Fibroblast of lung (primary cell): ENCODE measurements around the gene NATD1. TPM values are rescaled to one million over a fixed set of nuclear protein-coding genes. Genes with fewer than 3 reads are reported as not detected.

ENCODE experiments used
- DNase-seq, 2 donors: peaks; one replicate each; pipeline versions ENCODE4 v3.0.0 to v3.0.0-alpha.2; 2010; ENCODE audit warnings: low read depth in 2 of 2
- H2AFZ ChIP-seq: 2 replicates; pipeline ENCODE4 v1.5.1; 2012; ENCODE audit warnings: low read length, control low read depth, inconsistent platforms
- H3K27ac ChIP-seq: 2 replicates; pipeline ENCODE4 v1.5.1; 2011; ENCODE audit warnings: low read length, control low read depth; ENCODE audit not compliant: insufficient read depth
- H3K27me3 ChIP-seq: 2 replicates; pipeline ENCODE4 v1.5.1; 2011; ENCODE audit warnings: mild to moderate bottlenecking, low read length; ENCODE audit not compliant: control insufficient read depth, insufficient read depth
- H3K36me3 ChIP-seq: 2 replicates; pipeline ENCODE4 v1.5.1; 2011; ENCODE audit warnings: low read length; ENCODE audit not compliant: control insufficient read depth, insufficient read depth
- H3K4me1 ChIP-seq: 2 replicates; pipeline ENCODE4 v1.5.1; 2011; ENCODE audit warnings: low read length; ENCODE audit not compliant: control insufficient read depth, insufficient read depth; ENCODE audit errors: extremely low read depth
- H3K4me2 ChIP-seq: 2 replicates; pipeline ENCODE4 v1.5.1; 2011; ENCODE audit warnings: low read length, control low read depth; ENCODE audit not compliant: insufficient read depth; ENCODE audit errors: extremely low read depth
- H3K4me3 ChIP-seq, 4 experiments: fragments of 200-600 bp in 1 of 4; sonication (generic) in 1 of 4; replicated peaks in 1 of 4; 2 replicates each; pipeline ENCODE4 v1.5.1; 2011 to 2016; ENCODE audit warnings: low read length in 4 of 4, low read depth in 3 of 4, mild to moderate bottlenecking in 3 of 4, control low read depth in 2 of 4, inconsistent platforms in 1 of 4, mixed read lengths in 1 of 4; ENCODE audit not compliant: insufficient read depth in 1 of 4; ENCODE audit errors: control extremely low read depth in 1 of 4
- H3K79me2 ChIP-seq: 2 replicates; pipeline ENCODE4 v1.5.1; 2012; ENCODE audit warnings: mild to moderate bottlenecking, low read length, inconsistent platforms; ENCODE audit not compliant: control insufficient read depth, insufficient read depth
- H3K9ac ChIP-seq: 2 replicates; pipeline ENCODE4 v1.5.1; 2011; ENCODE audit warnings: mild to moderate bottlenecking, low read length, control low read depth; ENCODE audit not compliant: insufficient read depth
- H3K9me3 ChIP-seq: 2 replicates; pipeline ENCODE4 v1.5.1; 2012; ENCODE audit warnings: low read depth, low read length; ENCODE audit not compliant: control insufficient read depth, insufficient read depth
- H4K20me1 ChIP-seq: 2 replicates; pipeline ENCODE4 v1.5.1; 2011; ENCODE audit warnings: low read length; ENCODE audit not compliant: control insufficient read depth, insufficient read depth; ENCODE audit errors: extremely low read depth
- EZH2 ChIP-seq: IDR thresholded peaks from 2 replicates; pipeline ENCODE4 v1.5.1; 2012; ENCODE audit warnings: low read length, control low read depth, mild to moderate bottlenecking; ENCODE audit errors: missing control alignments
- polyA plus RNA-seq, 2 donors: library from polyadenylated mRNA; depleted of rRNA in 1 of 2; stranded (reverse) in 1 of 2; unstranded in 1 of 2; fragments of >200 nt; gene quantifications; 2 replicates each; pipeline ENCODE4 v1.2.1, GENCODE V29; 2011 to 2012; ENCODE audit warnings: missing spikeins in 1 of 2
- total RNA-seq: library from RNA; depleted of rRNA; stranded (reverse); fragments of >200 nt; gene quantifications from 2 replicates; pipeline ENCODE4 v1.2.1, GENCODE V29; 2014
- TF ChIP-seq, protein P1 (sequence below), 2 donors: IDR thresholded peaks in 1 of 2; conservative IDR thresholded peaks in 1 of 2; 1 replicate in 1 of 2; 2 replicates in 1 of 2; pipeline ENCODE4 v1.5.1; 2011 to 2012; ENCODE audit warnings: low read length in 2 of 2, control low read depth in 1 of 2, inconsistent platforms in 1 of 2, low read depth in 1 of 2, mild to moderate bottlenecking in 1 of 2

The NATD1 gene
- total and polyA plus RNA-seq, 2 donors (not counting 1 experiment from before 2014, with no cell fraction given): 5.6 to 9.2 TPM

DNA sequence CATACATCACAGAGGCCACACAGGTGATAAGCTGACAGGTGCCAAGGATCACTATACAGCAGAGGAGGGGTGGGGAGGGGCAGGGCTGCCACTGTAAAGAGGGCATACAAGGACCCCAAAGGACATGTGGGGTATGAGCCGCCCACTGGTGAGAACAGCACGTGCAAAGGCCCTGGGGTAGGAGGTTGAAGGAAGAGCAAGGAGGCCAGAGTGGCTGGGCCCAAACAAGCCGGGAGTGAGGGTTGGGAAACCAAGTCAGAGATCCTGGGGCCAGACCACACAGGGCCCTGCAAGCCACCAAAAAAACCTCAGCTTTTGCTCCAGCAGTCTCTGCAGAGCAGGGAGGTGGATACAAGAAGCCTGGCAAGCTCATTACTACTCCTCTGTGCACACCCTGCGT, 6.5 kb downstream of the NATD1 start:
- Histone ChIP-seq H3K4me2 (no peak overlapping the region), H3K9ac (no peak overlapping the region), H4K20me1 (no peaks in the 10 kb centered on the region), H3K27ac (no peak overlapping the region), H3K36me3 (no peaks in the 10 kb centered on the region), H3K79me2 (no peaks in the 10 kb centered on the region), H3K27me3 (no peaks in the 10 kb centered on the region), H3K4me3 (no peak overlapping the region), H3K4me1 (no peaks in the 10 kb centered on the region), H2AFZ (no peak overlapping the region), H3K9me3 (no peaks in the 10 kb centered on the region)
- TF ChIP-seq EZH2: no peak
- TF ChIP-seq, protein P1, sequence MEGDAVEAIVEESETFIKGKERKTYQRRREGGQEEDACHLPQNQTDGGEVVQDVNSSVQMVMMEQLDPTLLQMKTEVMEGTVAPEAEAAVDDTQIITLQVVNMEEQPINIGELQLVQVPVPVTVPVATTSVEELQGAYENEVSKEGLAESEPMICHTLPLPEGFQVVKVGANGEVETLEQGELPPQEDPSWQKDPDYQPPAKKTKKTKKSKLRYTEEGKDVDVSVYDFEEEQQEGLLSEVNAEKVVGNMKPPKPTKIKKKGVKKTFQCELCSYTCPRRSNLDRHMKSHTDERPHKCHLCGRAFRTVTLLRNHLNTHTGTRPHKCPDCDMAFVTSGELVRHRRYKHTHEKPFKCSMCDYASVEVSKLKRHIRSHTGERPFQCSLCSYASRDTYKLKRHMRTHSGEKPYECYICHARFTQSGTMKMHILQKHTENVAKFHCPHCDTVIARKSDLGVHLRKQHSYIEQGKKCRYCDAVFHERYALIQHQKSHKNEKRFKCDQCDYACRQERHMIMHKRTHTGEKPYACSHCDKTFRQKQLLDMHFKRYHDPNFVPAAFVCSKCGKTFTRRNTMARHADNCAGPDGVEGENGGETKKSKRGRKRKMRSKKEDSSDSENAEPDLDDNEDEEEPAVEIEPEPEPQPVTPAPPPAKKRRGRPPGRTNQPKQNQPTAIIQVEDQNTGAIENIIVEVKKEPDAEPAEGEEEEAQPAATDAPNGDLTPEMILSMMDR (conservative IDR thresholded peaks at IDR 0.05 in 1 of 2, IDR thresholded peaks at IDR 0.05 in 1 of 2; ENCODE audit: low read depth in 1 of 2, low read length in 2 of 2): no peak
- no peak for DNase-seq

DNA sequence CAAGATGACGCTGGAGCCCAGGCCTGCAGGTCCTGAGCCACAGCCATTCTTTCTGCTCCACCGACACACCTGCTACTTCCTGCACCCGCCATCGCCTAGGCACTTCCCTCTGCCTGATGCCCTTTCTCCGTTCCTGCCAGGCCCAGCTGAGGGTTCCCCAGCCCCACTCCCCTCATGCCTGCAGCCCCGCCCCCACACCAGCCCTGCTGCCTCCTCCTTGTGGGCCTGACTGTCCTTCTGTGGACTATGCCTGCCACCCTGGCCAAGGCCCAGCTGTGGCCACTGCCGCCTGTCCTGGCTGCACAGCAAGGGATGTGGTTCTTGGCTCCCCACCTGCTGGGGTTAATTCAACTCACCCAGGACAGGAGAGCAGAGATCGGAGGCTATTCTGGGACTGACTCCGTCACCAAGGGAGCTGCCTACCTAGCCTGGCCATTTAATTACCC, 7.5 kb downstream of the NATD1 start:
- H3K79me2 ChIP-seq: no peaks in the 10 kb centered on the region
- no peaks in the 10 kb centered on the region for H3K27me3 ChIP-seq
- no peak overlapping the region for H3K9ac ChIP-seq
- H2AFZ ChIP-seq: no peak overlapping the region
- no peaks in the 10 kb centered on the region for H3K4me1 ChIP-seq
- H4K20me1 ChIP-seq: no peaks in the 10 kb centered on the region
- H3K4me2 ChIP-seq: no peak overlapping the region
- H3K9me3 ChIP-seq: no peaks in the 10 kb centered on the region
- H3K36me3 ChIP-seq: no peaks in the 10 kb centered on the region
- no peak overlapping the region for H3K4me3 ChIP-seq
- no peak for DNase-seq
- TF ChIP-seq, protein P1 (conservative IDR thresholded peaks at IDR 0.05 in 1 of 2, IDR thresholded peaks at IDR 0.05 in 1 of 2; ENCODE audit: low read depth in 1 of 2, low read length in 2 of 2): no peak
- TF ChIP-seq EZH2: no peak
- H3K27ac ChIP-seq: no peak overlapping the region

DNA sequence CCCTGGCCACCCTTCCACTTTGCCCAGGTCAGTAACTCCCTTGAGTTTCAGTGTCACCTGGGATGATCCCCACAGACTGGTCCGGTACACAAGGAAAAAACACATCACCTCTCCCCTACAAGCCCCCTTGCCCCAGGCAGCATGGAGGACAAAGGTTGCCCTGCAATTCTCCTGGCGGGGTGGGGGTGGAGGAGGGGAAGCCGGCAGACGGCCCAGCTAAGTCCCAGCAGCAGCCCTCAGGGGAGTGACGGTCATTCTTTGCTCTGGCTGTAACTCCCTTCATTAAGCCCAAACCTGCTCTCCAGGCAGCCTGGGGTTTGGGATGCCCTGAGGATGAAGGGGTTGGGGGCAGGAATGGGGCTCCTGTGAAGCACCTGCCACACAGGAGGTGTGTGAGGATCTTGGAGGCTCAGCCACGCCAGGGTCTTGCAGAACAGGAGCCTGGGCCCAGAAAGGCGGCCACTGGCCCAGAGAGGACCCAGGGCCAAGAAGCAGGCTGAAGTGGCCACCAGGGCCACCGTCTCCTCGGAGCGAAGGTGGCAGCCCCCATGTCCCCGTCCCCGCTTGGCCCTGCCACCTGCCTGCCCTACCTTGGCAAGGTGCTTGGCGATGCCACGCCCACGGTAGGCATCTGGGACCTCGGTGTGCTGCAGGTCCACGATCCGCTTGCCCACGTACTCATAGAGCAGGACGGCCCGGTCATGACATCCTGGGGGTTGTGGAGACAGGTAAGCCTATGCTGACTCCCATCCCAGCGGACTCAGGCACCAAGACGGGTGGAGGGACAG, 9.5 kb downstream of the NATD1 start:
- no peaks in the 10 kb centered on the region for H3K4me1 ChIP-seq
- no peak overlapping the region for H3K27ac ChIP-seq
- no peak overlapping the region for H3K9ac ChIP-seq
- no peaks in the 10 kb centered on the region for H4K20me1 ChIP-seq
- H3K4me2 ChIP-seq: no peak overlapping the region
- H3K4me3 ChIP-seq: no peak overlapping the region
- no peaks in the 10 kb centered on the region for H3K36me3 ChIP-seq
- no peak overlapping the region for H2AFZ ChIP-seq
- H3K27me3 ChIP-seq: no peaks in the 10 kb centered on the region
- H3K9me3 ChIP-seq: no peaks in the 10 kb centered on the region
- no peak for TF ChIP-seq EZH2
- TF ChIP-seq, protein P1 (conservative IDR thresholded peaks at IDR 0.05 in 1 of 2, IDR thresholded peaks at IDR 0.05 in 1 of 2; ENCODE audit: low read depth in 1 of 2, low read length in 2 of 2): no peak
- DNase-seq: no peak
- H3K79me2 ChIP-seq: no peaks in the 10 kb centered on the region
